ENCODE data around the gene ATXN1. TPM values are rescaled to one million over a fixed set of nuclear protein-coding genes. Genes with fewer than 3 reads are reported as not detected.

Gene ATXN1
- total RNA-seq, 4 donors from 2014 or later = 16.3 to 52.2 (median 25.7) TPM

- intact Hi-C loops (cut with DNase I; ENCODE audit: low total_unique reads) = no loop called here
- TF ChIP-seq CTCF (IDR thresholded peaks at IDR 0.05) (no peak), POLR2A (IDR thresholded peaks at IDR 0.05) (no peak)
- no peak for DNase-seq (ENCODE audit: low spot score in 2 of 2)
- no peak overlapping the region for H3K4me3 ChIP-seq (ENCODE audit: low read depth, poor library complexity, severe bottlenecking)
- 95 to 98% methylated on average over 10 of the region's 10 CpGs for WGBS, 2 donors
These were observed 197.5 kb downstream of the ATXN1 start for GRCh38 chr6:16563628-16564240.

- WGBS, 2 donors = 71 to 77% methylated on average over 2 of the region's 2 CpGs
- DNase-seq (ENCODE audit: low spot score in 2 of 2) = no peak
- H3K4me3 ChIP-seq (ENCODE audit: low read depth, poor library complexity, severe bottlenecking) = no peak overlapping the region
- intact Hi-C loops (cut with DNase I; ENCODE audit: low total_unique reads) = no loop called here
- TF ChIP-seq POLR2A (IDR thresholded peaks at IDR 0.05) (no peak), CTCF (IDR thresholded peaks at IDR 0.05) (no peak)
These were observed 198.8 kb downstream of the ATXN1 start for GRCh38 chr6:16562498-16562897.

GRCh38 chr6:16559071-16559470 lies 202.2 kb downstream of the ATXN1 start:
- intact Hi-C loops (cut with DNase I; ENCODE audit: low total_unique reads) = loop anchor here (5.0 kb wide), 1 partner anchor 918 kb away; no protein-coding TSS in a partner anchor
- DNase-seq (ENCODE audit: low spot score in 2 of 2) = no peak
- H3K4me3 ChIP-seq (ENCODE audit: low read depth, poor library complexity, severe bottlenecking) = no peak overlapping the region
- WGBS, 2 donors = 35 to 42% methylated on average over 4 of the region's 4 CpGs
- TF ChIP-seq CTCF (IDR thresholded peaks at IDR 0.05) (no peak), POLR2A (IDR thresholded peaks at IDR 0.05) (no peak)

GRCh38 chr6:16555550-16555949 lies 205.7 kb downstream of the ATXN1 start:
- intact Hi-C loops (cut with DNase I; ENCODE audit: low total_unique reads) = loop anchor here (5.0 kb wide), 1 partner anchor 922 kb away; no protein-coding TSS in a partner anchor
- DNase-seq (ENCODE audit: low spot score in 2 of 2) = no peak
- H3K4me3 ChIP-seq (ENCODE audit: low read depth, poor library complexity, severe bottlenecking) = no peak overlapping the region
- 90 to 96% methylated on average over 3 of the region's 3 CpGs for WGBS, 2 donors
- TF ChIP-seq CTCF (IDR thresholded peaks at IDR 0.05) (no peak), POLR2A (IDR thresholded peaks at IDR 0.05) (no peak)

GRCh38 chr6:16553531-16553930 lies 207.7 kb downstream of the ATXN1 start:
- no peak for TF ChIP-seq CTCF (IDR thresholded peaks at IDR 0.05)
- no peak for TF ChIP-seq POLR2A (IDR thresholded peaks at IDR 0.05)
- 92 to 93% methylated on average over 3 of the region's 3 CpGs for WGBS, 2 donors

GRCh38 chr6:16551466-16551865 lies 209.8 kb downstream of the ATXN1 start:
- no peak for TF ChIP-seq CTCF (IDR thresholded peaks at IDR 0.05)
- TF ChIP-seq POLR2A (IDR thresholded peaks at IDR 0.05) = no peak
- no peak overlapping the region for H3K4me3 ChIP-seq (ENCODE audit: low read depth, poor library complexity, severe bottlenecking)
- WGBS, 2 donors = 89 to 93% methylated on average over 6 of the region's 6 CpGs
- no peak for DNase-seq (ENCODE audit: low spot score in 2 of 2)
- intact Hi-C loops (cut with DNase I; ENCODE audit: low total_unique reads) = no loop called here

More at GRCh38 chr6:16553531-16553930, 207.7 kb downstream of the ATXN1 start:
- intact Hi-C loops (cut with DNase I; ENCODE audit: low total_unique reads) = no loop called here
- DNase-seq (ENCODE audit: low spot score in 2 of 2) = no peak
- no peak overlapping the region for H3K4me3 ChIP-seq (ENCODE audit: low read depth, poor library complexity, severe bottlenecking)

Measured in lower leg skin (tissue), 4 donors.